GM18868 (cell line): ENCODE results near the gene LSAMP.

Source experiments
- ATAC-seq: cut with Tn5 transposase; IDR thresholded peaks from one replicate; pipeline ENCODE4 v1.9.1; 2021; ENCODE audit warnings: mild to moderate bottlenecking, moderate library complexity; ENCODE audit not compliant: unreplicated experiment

LSAMP gene

DNA sequence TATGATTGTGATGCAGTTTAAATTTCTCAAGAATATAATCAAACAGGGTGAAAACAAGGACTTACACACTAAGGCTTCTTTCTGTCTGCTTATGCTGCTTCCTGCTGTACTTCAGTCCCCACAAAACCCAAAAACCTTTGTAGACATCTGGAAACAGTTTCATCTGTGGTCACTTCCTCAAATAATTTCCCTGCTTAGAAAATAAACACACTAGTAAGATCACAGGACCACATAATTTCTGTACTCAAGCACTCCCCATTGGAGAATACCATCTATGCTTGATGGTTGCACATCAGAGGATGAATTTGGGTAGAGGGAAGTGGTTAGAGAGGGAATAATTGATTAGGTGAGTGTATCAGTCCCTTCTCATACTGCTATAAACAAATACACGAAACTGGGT is 266.2 kb downstream of the LSAMP start:
- no peak for ATAC-seq

DNA sequence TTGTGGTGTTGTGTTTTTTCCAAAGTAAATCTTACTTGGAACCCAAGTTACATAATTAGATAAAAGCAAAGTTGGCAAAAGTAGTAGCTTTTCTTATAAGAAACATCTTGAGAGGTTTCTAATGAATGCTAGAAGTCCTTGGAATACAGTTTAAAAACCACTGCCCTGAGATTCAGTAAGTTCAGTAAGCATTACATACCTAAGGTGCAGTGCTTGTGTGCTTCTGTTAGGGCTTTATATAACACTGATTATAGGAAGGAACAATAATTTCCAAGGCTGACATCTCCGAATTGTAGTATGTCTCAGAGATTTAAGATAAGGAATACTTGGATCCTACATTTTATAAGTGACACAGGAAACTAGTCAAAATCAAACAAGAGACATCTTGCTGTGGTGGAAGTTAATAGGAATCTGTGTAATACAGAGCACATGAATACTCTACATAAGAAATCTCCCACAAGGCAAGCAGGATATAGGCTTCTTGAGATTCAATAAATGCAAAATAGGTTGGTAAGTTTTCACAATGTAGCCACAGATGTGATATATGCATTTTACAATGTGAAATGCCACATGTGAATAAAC is 268.2 kb downstream of the LSAMP start:
- no peak for ATAC-seq

DNA sequence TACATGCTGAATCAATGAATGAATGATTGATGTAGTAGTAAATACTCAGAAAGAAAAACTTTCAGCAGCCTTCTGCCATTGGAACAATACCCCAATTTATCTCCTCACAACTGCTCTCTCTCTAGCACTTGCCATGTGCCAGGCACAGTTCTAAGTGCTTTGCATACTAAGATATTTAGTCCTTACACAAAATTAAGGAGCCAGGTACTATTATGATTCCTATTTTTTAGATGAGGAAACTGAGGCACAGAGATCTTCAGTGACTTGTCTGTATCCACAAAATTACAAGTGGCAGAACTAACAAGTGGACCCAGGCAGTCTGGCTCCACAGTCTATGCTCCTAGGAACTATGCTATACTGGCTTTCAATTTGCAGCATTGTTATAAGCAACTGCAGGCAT is 279.2 kb downstream of the LSAMP start:
- no peak for ATAC-seq

DNA sequence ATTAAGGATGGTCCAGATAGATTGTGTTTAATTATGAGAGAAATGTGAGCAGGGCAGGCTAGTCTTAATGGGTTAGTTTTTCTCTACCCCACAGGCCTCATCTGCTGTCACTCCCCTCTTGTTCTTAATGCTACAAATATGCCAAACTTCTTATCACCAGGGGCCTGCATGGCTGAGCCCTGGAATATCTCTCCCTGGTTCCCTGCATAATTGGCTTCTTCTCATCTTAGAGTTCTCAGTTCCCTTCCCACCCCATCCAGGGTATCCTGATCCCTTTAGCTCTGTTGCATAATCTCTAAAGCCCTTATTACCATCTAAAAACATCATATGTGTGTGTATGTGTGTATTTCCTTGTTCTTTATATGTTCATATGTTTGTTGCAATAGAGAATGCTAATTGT is 279.6 kb downstream of the LSAMP start:
- ATAC-seq: no peak

DNA sequence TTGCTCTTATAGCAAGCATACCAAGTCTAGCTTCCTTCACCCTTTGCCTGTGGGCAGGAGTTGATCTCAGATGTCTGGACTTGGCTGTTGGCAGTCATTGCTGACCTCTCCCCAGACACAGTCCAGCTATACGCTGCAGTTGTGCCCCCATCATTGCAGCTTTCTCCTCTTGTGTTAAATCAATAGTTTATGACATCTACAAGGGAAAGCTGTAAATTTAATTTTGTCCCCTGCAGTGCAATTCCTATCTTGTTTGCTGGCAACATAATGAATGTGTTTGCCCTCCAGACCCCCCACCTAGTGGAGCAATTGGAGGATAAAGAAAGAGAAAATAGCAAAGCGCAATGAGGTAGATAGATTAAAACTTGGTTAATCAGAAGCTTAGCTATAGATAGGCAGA is 280.2 kb downstream of the LSAMP start:
- no peak for ATAC-seq

DNA sequence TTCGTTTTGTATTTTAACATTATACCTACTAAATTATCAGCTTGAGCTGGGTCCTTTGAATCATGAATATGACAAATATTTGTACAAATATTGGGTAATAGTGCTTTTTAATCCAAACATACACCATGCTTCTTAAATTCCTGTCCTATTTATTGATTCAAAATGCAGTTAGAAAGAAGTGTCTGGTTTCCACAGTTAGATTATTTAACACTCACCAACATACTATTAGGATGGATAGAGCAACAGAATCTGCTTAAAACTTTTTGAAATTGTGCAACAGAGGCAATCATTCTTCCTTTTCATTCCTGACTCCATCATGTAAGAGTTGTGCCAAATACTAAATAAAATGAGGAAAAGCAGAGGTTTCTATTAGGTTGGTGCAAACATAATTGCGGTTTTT is 281.2 kb downstream of the LSAMP start:
- no peak for ATAC-seq

DNA sequence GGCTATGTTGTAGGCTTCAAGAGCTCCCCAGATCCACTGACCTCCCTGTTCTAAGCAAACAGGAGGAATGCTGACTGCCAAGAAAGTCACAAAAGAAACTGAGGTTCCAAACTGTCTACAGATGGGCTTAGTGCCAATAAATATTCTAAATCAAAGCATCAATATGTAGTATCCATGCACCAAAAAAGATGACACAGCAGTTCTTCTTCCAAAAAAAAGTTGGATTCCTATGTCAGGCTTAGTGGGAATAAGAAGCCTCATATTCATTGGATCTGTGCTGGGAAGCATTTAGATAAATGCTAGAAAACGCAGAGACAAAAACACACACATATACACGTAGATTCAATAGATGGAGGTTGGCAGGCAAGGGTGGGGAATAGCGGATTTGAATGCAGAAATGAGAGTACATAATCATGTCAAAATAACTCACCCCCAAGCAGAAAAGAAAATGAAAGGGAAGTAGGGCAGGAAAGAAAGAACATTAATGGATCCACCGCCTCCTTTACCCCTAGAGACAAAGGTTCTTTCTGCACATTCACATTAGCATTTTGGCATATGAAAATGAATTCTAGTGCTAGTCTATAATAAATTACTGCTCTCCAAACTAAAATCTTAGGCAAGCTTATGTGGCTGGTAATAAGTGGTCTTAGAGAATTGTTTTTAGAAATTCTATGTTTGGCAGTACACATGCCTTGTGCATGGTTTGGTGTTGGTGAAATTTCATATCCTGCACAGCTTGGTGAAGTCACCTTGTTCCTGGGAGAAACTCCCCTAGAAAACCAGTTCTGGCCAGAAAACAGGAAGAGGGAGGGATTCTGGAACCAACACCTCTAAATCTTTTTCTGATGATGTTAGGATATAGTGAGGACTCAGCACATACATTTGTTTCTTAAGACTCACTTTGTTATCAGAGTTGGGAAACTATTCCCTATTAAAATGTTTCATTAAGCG is 283.4 kb downstream of the LSAMP start:
- ATAC-seq: no peak

DNA sequence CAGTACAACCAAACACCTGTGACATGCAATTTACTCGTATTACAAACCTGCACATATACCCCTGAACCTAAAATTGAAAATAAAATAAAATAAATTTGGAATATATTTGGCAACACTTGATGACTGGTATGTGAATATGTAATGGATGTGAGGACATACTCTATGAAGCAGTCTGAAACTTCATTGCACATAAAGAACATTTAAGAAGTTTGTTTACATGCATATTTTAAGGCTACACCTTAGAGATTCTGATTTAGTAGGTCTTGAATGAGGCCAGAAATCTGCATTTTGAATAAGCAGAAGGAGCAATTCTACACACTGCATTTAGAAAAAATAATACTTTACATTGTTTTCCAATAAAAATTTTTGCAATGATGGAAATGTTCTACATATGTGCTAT is 284.7 kb downstream of the LSAMP start:
- no peak for ATAC-seq

DNA sequence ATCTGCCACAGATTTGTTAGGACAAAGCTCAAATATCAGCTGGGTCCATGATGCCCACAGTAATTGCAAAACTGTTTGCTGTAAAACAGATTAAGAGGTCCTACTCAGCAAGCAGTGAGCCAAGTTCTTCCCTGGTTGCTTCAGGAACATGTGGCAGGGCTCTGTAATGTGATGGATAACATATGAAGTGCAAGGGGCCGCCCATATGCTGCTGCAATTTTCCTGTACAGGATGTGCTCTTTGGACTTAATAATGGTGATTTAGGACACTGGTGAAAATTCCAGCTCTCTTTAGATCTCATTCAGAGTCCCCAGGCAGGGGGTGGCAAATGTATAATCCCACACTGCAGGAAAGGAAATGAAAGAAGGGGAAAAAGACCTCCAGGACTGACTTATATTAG is 289.4 kb downstream of the LSAMP start:
- no peak for ATAC-seq

DNA sequence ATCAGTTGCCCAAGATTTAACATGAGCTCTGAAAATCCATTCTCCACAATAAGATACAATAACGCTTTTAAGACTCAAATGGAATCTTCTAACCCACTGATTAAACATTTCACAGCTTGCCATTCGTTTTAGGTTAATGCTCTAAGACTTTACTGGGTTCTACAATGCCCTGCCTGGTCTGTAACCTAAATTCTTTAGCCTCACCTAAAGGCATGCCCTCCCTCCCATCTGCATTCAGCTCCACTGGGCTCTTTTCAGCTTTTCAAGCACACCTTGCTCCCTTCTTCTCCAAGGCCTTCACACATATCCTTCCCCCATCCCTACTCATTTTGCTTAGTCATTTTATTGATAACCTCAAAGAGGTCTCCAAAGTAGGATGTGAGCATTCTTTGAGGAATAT is 290.9 kb downstream of the LSAMP start:
- ATAC-seq: no peak

DNA sequence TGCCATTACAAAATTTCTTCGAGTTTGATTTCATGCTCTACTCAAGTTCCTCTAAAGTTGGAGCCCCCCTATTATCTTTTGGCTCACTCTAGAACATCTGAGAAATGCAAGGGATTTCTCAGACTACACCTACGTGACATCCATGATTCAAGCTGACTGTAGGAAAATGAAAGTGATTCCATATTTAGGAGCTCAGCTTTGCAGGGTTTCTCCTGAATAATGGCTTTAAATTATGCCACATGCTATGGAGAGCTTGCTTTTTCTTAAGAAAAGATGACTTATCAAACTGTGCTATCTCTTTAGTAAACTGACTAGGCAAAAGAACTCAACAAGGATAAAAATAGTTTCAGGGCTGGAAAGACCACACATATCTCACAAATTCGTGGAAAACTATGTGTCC is 292.1 kb downstream of the LSAMP start:
- ATAC-seq: no peak

DNA sequence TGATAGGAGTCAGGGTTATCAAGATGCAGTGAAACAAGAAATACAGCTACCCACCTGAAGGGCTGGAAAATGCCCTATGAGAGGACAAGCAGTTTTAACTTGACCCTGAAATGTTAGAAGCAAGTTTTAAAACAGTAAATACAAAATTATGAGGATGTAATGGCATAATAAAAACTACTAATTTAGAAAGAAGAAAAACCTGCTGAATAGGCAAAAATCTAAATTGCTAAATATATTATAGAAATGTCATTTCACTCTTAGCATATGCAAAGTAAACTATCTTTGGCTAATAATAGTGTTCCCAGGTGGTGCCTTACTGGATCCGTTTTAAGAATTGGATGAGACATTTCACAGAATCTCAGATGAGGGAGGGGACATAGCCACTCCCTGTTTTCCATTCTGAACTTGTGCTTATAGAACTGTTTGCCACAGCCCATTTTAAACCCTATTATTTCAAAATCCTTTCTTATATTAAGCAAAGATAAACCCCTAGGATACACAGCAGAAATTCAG is 294.6 kb downstream of the LSAMP start:
- no peak for ATAC-seq

DNA sequence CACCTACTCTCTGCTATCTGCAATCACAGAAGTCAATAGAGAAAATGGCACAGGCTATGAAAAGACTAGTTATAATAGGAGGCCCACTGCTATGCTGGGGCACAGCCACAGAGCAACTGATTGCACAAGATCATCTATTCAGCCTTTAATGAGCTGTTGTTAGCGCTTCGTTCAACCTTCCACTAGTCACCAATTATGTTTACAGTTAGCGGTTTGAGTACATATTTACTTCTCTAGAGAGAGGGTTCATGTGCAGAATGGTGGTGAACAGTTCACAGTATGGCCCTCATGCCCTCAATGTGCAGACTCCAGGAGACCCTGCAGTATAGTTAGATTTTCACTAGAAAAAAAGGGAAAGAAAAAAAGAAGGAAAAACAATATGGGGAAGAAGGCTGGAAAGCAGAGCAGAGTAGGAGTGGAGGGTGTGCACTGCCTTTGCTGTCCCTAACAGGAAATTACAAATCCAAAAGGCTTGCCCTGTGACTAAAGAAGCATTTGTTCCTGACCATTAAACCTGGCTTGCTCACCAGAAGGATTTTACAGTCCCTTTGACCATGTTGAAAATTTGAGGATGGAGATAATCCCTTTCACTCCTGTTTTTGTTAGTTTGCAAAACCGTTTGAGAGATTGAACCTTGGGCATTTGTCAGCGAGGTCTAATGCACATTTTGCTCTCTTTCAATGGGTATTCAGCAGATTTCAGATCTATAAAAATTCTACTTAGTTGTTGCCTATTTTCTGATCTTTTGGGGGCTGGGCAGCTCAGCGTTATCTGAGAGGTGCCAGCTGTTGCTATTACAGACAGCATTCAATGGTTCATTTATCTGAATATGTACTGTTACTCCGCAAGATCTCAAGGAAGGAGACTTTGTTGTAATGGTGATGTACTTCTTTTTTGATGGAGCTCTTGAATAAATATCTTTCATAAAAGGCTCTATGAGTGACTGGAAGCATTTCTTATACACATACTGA is 296.1 kb downstream of the LSAMP start:
- no peak for ATAC-seq

DNA sequence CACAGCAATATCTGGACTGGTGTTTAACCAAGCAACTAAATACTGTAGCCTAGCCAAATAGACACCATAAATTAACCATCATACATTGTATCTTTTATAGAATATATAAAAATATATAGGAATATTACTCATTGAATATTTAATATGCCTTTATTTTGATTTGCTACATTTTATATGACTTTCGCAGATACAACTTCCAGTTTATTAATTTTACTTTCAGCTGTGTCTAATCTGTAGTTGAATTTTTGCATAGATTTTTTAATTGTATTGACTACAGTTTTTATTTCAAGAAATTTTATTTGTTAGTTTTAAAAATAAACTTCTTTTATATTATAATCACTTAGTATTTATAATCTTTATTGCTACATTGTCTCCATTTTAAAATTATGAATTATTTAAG is 299.7 kb downstream of the LSAMP start:
- no peak for ATAC-seq

DNA sequence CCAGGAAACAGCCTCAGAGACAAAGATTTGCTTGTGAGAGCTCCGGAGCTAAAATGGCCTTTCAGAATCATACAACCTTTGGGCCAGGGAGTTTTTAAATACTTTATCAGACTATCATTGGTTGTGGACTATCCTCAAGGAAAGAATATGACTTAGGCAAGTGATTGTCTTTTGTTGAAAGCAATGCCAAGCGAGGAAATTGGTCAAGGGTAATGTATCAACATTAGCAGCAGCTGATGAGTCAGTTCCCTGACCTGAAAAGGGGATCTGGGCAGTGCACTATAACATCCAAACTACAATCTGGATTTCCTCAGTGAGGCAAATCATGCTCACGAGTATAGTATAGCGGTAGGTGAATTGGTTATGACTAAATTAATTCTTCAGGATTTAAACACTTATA is 303.6 kb downstream of the LSAMP start:
- ATAC-seq: no peak

DNA sequence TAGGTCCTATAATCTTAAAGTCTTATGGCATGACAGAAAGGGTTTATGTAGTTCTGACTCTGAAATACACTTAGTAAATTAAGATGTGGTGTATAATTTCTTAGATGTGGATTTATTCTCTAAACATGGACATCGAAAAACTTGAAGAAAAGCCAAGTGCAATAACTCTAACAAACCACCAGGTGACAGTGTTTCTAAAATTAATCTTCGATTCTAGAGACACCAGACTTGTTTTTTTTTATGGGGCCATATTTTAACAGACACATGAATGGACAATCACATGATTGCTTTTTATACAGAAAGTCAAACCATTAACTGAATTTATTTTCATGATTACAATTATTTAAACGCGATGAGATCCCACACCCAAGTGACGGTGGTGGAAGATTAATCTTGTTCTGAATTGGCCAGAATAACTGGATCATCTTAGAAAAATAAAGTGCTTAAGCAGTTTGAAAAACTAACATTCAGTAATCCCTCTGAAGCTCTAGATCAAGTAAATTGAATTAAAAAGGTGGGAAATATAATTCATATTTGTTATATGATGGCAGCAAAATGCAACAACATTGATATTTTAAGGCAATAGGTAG is 305.1 kb downstream of the LSAMP start:
- peak; percentile 41 for ATAC-seq

DNA sequence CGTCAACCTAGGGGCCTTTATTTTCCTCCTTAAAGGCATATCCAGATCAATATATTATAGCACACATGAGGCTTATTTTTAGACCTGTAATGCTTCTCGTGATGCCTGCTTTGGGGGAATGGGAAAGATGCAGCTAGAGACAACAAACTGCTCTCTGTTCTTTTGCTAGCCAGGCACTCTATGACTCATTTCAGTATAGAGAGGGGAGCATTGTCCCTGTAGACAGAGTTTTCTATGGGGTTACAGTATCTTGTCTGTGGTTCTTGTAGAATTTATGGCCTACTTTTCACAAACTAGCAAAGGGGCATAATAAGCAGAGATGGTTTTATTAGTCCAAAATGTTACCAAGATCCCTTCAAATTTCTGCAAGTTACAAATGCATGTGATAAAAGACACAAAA is 305.6 kb downstream of the LSAMP start:
- ATAC-seq: peak; percentile 91

DNA sequence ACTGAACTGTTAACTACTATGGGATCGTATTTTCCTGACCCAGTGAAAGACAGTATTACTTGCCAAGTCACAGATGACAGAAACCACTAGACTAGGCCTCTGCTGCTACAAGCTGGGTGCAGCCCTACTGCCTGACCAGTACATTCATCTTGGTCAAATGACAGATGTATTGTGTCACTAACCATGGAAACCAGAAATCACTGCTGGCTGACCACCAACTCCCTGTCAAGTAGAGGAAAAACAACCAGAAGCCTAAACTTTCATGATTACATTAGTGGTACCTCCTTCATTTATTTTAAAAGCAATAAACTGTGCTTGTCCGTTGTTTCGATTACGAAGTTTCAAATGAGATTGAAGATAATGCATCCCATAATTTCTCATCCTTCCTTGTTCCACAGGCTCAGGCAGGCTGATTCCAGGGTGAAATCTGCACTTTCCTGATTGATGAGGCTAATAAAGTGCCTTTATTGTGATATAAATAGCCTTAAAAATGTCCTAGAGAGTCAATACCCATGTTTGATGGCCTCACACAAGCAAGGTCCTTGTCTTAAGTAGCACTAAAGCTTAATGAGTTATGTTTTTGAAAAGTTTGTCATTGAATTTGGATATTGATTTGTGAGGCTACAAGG is 309.7 kb downstream of the LSAMP start:
- no peak for ATAC-seq

DNA sequence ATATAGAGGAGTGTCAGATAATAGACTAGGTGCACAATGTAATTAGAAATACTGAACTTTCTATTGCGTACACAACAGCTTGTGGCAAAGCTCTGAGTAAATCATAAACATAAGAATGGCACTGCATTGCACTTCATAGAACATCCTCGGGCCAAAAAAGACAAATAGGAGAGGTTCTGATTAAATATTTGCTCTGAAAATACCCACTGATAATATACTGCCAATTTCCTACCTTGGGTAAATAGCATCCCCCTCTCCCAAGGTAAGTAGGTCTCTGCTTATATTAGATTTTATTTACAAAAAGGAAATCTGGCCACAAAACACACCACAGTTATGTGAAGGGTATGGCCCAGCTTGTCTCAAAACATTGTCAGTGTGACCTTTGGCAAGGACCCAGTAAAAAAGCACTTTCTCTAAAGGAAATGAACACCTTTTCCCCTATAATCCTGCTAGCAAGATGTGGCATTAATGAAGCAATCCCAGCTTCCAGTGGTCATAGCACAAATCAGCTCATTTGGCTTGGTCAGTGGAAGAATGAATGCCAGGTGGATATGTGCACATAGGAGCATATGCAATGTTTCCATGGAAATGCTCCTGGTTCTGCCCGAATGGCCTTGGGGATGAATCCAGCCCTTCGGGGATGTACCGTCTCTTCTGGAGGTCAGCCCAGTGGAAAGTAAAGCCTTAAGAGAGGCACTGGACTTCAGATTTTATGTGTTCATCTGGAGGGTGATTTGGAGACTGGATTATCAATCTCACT is 315.9 kb downstream of the LSAMP start:
- no peak for ATAC-seq

DNA sequence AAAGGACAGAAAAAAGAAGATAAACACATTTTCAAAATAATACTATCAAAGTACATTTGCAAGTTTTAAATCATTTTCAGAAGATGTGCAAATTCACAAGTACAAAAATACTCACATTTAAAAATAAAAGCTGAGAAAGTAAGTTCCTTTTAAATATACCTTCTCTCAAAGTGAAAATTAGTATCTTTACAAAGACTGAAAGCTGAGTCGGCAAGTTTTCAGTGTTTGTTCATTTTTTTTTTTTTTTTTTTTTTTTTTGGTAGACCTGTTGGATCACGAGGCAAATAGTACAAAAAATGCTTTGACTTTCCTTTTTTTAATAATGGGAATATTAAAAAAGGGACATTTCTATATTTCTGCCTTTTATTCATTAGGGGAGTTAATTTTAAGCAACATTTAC is 317.8 kb downstream of the LSAMP start:
- no peak for ATAC-seq
